H9 (cell line): Measurements from ENCODE around the gene CLEC18B. TPM values are rescaled to one million over a fixed set of nuclear protein-coding genes. Genes with fewer than 3 reads are reported as not detected.
"Not testable (repeated sequence)": the region's sequence is repeated elsewhere in the genome, so short reads cannot be mapped to it uniquely, and the experiment has no call there.

ENCODE experiments used
- DNase-seq: peaks from one replicate; pipeline ENCODE4 v3.0.0-alpha.2; 2017
- H2AFZ ChIP-seq: one replicate; pipeline ENCODE4 v1.6.1; 2013; ENCODE audit warnings: mild to moderate bottlenecking, low read length, control low read depth, moderate library complexity
- H2AK5ac ChIP-seq: 2 replicates; pipeline ENCODE4 v1.6.1; 2013; ENCODE audit warnings: low read length, control low read depth, mixed read lengths; ENCODE audit not compliant: insufficient read length
- H2BK120ac ChIP-seq: one replicate; pipeline ENCODE4 v1.6.1; 2013; ENCODE audit warnings: low read depth, mild to moderate bottlenecking, low read length, control low read depth, inconsistent platforms; ENCODE audit not compliant: poor library complexity, severe bottlenecking
- H2BK12ac ChIP-seq: 2 replicates; pipeline ENCODE4 v1.6.1; 2013; ENCODE audit warnings: low read length, control low read depth, mixed read lengths, low read depth; ENCODE audit not compliant: insufficient read length
- H2BK15ac ChIP-seq: 2 replicates; pipeline ENCODE4 v1.6.1; 2013; ENCODE audit warnings: low read depth, low read length, control low read depth
- H2BK20ac ChIP-seq: one replicate; pipeline ENCODE4 v1.6.1; 2013; ENCODE audit warnings: low read depth, mild to moderate bottlenecking, low read length, control low read depth, inconsistent platforms; ENCODE audit not compliant: poor library complexity, severe bottlenecking
- H2BK5ac ChIP-seq: 2 replicates; pipeline ENCODE4 v1.6.1; 2013; ENCODE audit warnings: low read length, control low read depth, mixed read lengths; ENCODE audit not compliant: insufficient read length
- H3K14ac ChIP-seq: 2 replicates; pipeline ENCODE4 v1.6.1; 2013; ENCODE audit warnings: low read length, control low read depth; ENCODE audit not compliant: insufficient read depth
- H3K18ac ChIP-seq: 2 replicates; pipeline ENCODE4 v1.6.1; 2013; ENCODE audit warnings: low read depth, mild to moderate bottlenecking, mixed read lengths, low read length, control low read depth; ENCODE audit not compliant: insufficient read length
- H3K23ac ChIP-seq: 2 replicates; pipeline ENCODE4 v1.6.1; 2013; ENCODE audit warnings: low read length, control low read depth, mixed read lengths, low read depth; ENCODE audit not compliant: insufficient read length
- H3K23me2 ChIP-seq: 2 replicates; pipeline ENCODE4 v1.6.1; 2013; ENCODE audit warnings: low read depth, mild to moderate bottlenecking, mixed read lengths, low read length, control low read depth; ENCODE audit not compliant: insufficient read length, poor library complexity, severe bottlenecking
- H3K27ac ChIP-seq: 2 replicates; pipeline ENCODE4 v1.5.1; 2013; ENCODE audit warnings: low read length, control low read depth, mixed read lengths, low read depth; ENCODE audit not compliant: insufficient read length
- H3K27me3 ChIP-seq: 2 replicates; pipeline ENCODE4 v1.6.1; 2013; ENCODE audit warnings: low read length, control low read depth, inconsistent platforms; ENCODE audit not compliant: insufficient read depth
- H3K4ac ChIP-seq: 2 replicates; pipeline ENCODE4 v1.6.1; 2013; ENCODE audit warnings: low read depth, mild to moderate bottlenecking, control low read depth, inconsistent platforms, low read length, moderate library complexity
- H3K4me1 ChIP-seq: 2 replicates; pipeline ENCODE4 v1.6.1; 2013; ENCODE audit warnings: low read length, control low read depth, inconsistent platforms; ENCODE audit not compliant: insufficient read depth
- H3K4me2 ChIP-seq: 2 replicates; pipeline ENCODE4 v1.6.1; 2013; ENCODE audit warnings: low read length, control low read depth, mixed read lengths; ENCODE audit not compliant: insufficient read length, insufficient read depth
- H3K56ac ChIP-seq: 2 replicates; pipeline ENCODE4 v1.6.1; 2013; ENCODE audit warnings: low read depth, mild to moderate bottlenecking, mixed read lengths, low read length, control low read depth; ENCODE audit not compliant: insufficient read length
- H3K79me1 ChIP-seq: 2 replicates; pipeline ENCODE4 v1.6.1; 2013; ENCODE audit warnings: low read depth, mild to moderate bottlenecking, moderate library complexity, low read length, control low read depth, inconsistent platforms; ENCODE audit not compliant: insufficient read depth, poor library complexity, severe bottlenecking
- H3K79me2 ChIP-seq: 2 replicates; pipeline ENCODE4 v1.6.1; 2013; ENCODE audit warnings: low read length, control low read depth, inconsistent platforms; ENCODE audit not compliant: insufficient read depth
- H3K9ac ChIP-seq: 2 replicates; pipeline ENCODE4 v1.6.1; 2013; ENCODE audit warnings: low read length, control low read depth, mixed read lengths; ENCODE audit not compliant: insufficient read length; ENCODE audit errors: extremely low read depth
- H3K9me3 ChIP-seq: one replicate; pipeline ENCODE4 v1.6.1; 2013; ENCODE audit warnings: low read depth, low read length, inconsistent platforms; ENCODE audit not compliant: control insufficient read depth
- H3T11ph ChIP-seq: one replicate; pipeline ENCODE4 v1.6.1; 2013; ENCODE audit warnings: mild to moderate bottlenecking, low read length, control low read depth, inconsistent platforms
- H4K20me1 ChIP-seq: one replicate; pipeline ENCODE4 v1.6.1; 2013; ENCODE audit not compliant: control insufficient read depth, insufficient read length, insufficient read depth
- H4K5ac ChIP-seq: 2 replicates; pipeline ENCODE4 v1.6.1; 2013; ENCODE audit warnings: low read depth, mild to moderate bottlenecking, mixed read lengths, low read length, control low read depth; ENCODE audit not compliant: insufficient read length
- H4K8ac ChIP-seq: replicated peaks from 2 replicates; pipeline ENCODE4 v1.6.1; 2013; ENCODE audit warnings: low read length, control low read depth, mixed read lengths, low read depth; ENCODE audit not compliant: insufficient read length
- H4K91ac ChIP-seq: 2 replicates; pipeline ENCODE4 v1.6.1; 2013; ENCODE audit warnings: low read depth, mild to moderate bottlenecking, moderate library complexity, mixed read lengths, low read length, control low read depth; ENCODE audit not compliant: insufficient read length
- H3K27ac Mint-ChIP-seq, 3 experiments: 2 replicates in 2 of 3; 3 replicates in 1 of 3; pipeline ENCODE4 v1.8.0; 2020 to 2021; ENCODE audit warnings: mixed read lengths in 3 of 3, mild to moderate bottlenecking in 1 of 3, moderate library complexity in 1 of 3
- H3K27me3 Mint-ChIP-seq: 2 replicates; pipeline ENCODE4 v1.8.0; 2021; ENCODE audit warnings: low read depth, mild to moderate bottlenecking, moderate library complexity, mixed read lengths
- H3K36me3 Mint-ChIP-seq, 3 experiments: 2 replicates in 2 of 3; 3 replicates in 1 of 3; pipeline ENCODE4 v1.8.0; 2020 to 2021; ENCODE audit warnings: low read depth in 3 of 3, mixed read lengths in 3 of 3; ENCODE audit not compliant: insufficient read depth in 1 of 3
- H3K4me1 Mint-ChIP-seq, 2 experiments: 2 replicates each; pipeline ENCODE4 v1.8.0; 2020; ENCODE audit warnings: mixed read lengths in 2 of 2
- H3K4me3 Mint-ChIP-seq, 2 experiments: 2 replicates in 1 of 2; 3 replicates in 1 of 2; pipeline ENCODE4 v1.8.0; 2020 to 2021; ENCODE audit warnings: mild to moderate bottlenecking in 2 of 2, mixed read lengths in 2 of 2, moderate library complexity in 1 of 2
- H3K9me3 Mint-ChIP-seq, 2 experiments: 2 replicates in 1 of 2; 3 replicates in 1 of 2; pipeline ENCODE4 v1.8.0; 2020; ENCODE audit warnings: mild to moderate bottlenecking in 2 of 2, mixed read lengths in 2 of 2, moderate library complexity in 1 of 2
- WGBS: extraction: QIAGEN DNeasy Blood & Tissue Kit; methylation state at CpG from one replicate; pipeline ENCODE4 v1.1.7; 2013; ENCODE audit warnings: missing lambda C conversion rate, low lambda C conversion rate, mixed read lengths; ENCODE audit not compliant: insufficient read length; ENCODE audit errors: extremely low coverage; 5-methylcytosine and 5-hydroxymethylcytosine counted together
- total RNA-seq: library from RNA; stranded (reverse); gene quantifications from 2 replicates; pipeline ENCODE4 v1.2.1, GENCODE V29; 2021

The CLEC18B gene
- total RNA-seq, 1 experiment from 2014 or later: 0.37 TPM

DNA sequence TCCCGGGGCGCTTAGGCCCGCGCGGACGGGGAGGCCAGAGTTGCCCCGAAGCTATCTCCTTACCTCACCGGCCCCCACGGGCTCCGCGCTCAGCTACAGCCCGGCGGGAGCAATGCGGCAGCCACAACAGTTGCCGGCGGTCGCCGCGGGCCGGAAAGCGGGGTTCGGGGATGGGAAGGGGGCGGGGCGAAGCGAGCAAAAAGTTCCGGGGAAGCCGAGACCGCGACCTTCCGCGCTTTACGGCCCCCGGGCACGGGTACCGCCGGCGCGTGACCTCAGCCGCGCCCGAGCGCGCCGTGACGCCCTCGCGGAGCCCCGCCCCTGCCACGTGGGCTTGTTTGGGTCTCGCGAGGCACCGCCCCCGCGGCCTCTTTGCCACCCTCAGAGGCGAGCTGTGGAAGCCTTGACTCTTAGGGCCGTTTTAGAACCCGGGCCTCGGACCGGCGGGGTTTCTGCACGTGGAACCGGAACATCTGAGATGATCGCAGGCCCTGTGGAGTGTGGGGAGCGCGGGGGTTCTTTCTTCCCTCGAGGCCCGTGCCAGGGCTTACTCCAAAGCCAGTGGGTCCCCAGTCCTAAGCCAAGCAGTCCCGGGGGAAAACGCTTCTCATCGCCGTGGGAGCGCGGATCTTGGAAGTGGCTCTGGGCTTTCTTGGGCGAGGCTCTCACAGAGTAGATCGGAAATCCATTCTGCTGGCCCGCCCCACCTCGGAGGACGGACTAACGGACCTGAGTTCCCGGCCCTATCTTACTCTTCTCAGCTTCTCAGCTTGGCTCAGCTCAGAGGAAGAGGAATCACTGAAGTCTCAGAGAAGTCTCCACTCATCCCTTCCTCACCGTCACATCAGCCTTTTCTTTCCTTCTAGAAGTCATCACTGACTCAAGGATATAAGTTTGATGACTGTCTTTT, 53.0 kb downstream of the CLEC18B start:
- not testable (repeated sequence) for H4K20me1 ChIP-seq, H2BK15ac ChIP-seq, H3K79me2 ChIP-seq, H3K18ac ChIP-seq, H3K4ac ChIP-seq, H3K4me1 Mint-ChIP-seq, H3K79me1 ChIP-seq, H2AK5ac ChIP-seq, H2AFZ ChIP-seq, H2BK12ac ChIP-seq, H4K91ac ChIP-seq, H3K27me3 Mint-ChIP-seq, H3K36me3 Mint-ChIP-seq, H3K23me2 ChIP-seq, H3K27me3 ChIP-seq, H3K23ac ChIP-seq, H3T11ph ChIP-seq, H3K56ac ChIP-seq, H2BK20ac ChIP-seq, H3K27ac ChIP-seq, H4K5ac ChIP-seq, H3K27ac Mint-ChIP-seq, H2BK5ac ChIP-seq, H3K9me3 Mint-ChIP-seq, H3K9me3 ChIP-seq, H3K4me1 ChIP-seq, H2BK120ac ChIP-seq, H4K8ac ChIP-seq
- WGBS: no CpG with 5 or more reads among the region's 81 CpGs
- peak overlapping the region; percentile 83 for H3K9ac ChIP-seq
- peak overlapping the region; percentile 66 for H3K4me2 ChIP-seq
- peak overlapping the region; percentile 91 to 95 for H3K4me3 Mint-ChIP-seq
- peak overlapping the region; percentile 83 for H3K14ac ChIP-seq
- peak; percentile 80 for DNase-seq

DNA sequence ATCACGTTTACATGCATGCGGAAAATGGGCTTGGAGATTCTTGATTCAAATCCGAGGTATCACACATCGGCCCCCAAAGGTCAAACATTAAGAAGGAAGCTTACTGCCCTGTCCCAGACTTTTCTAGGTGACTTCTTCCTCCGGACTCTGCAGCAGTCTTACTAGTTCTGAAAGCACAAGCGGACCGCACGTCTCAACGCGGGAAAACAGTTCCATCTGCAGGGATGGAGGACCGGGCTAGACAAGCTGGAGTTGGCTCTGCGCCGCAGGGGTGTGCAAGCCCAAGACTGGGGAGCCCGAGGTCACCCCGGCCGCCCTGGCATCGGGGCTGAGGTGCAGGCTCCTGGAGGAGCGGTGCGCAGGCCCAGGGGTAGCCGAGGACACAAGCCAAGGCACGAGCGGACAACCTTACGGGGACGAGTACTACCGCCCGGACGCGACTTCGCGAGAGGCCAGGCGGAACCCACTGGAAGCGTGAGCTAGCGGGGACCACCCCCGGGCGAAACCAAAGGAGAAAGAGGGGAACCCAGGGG, 53.7 kb downstream of the CLEC18B start:
- not testable (repeated sequence) for H3K79me2 ChIP-seq, H4K20me1 ChIP-seq, H3T11ph ChIP-seq, H3K9me3 ChIP-seq, H3K56ac ChIP-seq, H3K27me3 Mint-ChIP-seq, H3K4ac ChIP-seq, H3K36me3 Mint-ChIP-seq, H2BK20ac ChIP-seq, H2AK5ac ChIP-seq, H4K5ac ChIP-seq, H2BK5ac ChIP-seq, H3K4me1 ChIP-seq, H2BK120ac ChIP-seq, H3K79me1 ChIP-seq, H3K18ac ChIP-seq, H4K8ac ChIP-seq, H2AFZ ChIP-seq, H3K9me3 Mint-ChIP-seq, H3K27me3 ChIP-seq, H4K91ac ChIP-seq, H3K4me1 Mint-ChIP-seq, H2BK12ac ChIP-seq, H2BK15ac ChIP-seq, H3K23me2 ChIP-seq, H3K27ac ChIP-seq, H3K23ac ChIP-seq
- peak overlapping the region; percentile 91 to 95 for H3K4me3 Mint-ChIP-seq
- peak overlapping the region; percentile 83 for H3K9ac ChIP-seq
- WGBS: no CpG with 5 or more reads among the region's 35 CpGs
- peak overlapping the region in 1 of 3 experiments; percentile 96; a peak in 3 of 7 replicates for H3K27ac Mint-ChIP-seq
- H3K4me2 ChIP-seq: peak overlapping the region; percentile 66
- DNase-seq: peak; percentile 56
- peak overlapping the region; percentile 83 for H3K14ac ChIP-seq
